ENCODE measurements around the gene PEX26. TPM values are rescaled to one million over a fixed set of nuclear protein-coding genes. Genes with fewer than 3 reads are reported as not detected.

The PEX26 gene
- total and polyA plus RNA-seq, 2 of the 13 experiments (the other 11 are each of a cell fraction or from before 2014, with no cell fraction given), result 10.6 to 25.1 TPM

DNA sequence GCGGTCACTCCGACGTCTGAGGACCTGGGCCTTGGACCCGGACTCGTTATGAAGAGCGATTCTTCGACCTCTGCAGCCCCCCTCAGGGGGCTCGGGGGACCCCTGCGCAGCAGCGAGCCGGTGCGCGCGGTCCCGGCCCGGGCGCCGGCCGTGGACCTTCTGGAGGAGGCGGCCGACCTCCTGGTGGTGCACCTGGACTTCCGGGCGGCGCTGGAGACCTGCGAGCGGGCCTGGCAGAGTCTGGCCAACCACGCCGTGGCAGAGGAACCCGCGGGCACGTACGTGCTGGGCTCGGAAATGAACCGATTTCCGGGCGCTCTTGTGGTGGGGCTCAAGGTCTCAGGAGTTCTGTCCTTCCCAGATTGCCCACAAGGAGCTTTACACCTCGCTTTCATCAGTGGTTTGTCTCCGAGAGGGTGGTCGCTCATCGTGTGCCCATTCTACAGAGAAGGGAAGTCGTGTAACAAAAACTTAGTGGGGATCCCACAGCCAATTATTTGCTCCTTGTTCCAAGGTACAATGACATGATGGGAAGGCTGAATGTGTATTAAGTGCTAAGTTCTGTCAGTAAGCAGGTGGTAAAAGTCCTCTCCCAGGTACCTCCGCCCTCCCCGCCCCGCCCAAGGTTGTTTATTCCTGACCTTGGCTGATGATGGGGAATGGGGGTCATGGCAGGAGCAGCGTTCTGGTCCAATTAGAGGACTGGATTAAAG, 695 bp downstream of the PEX26 start (continued):
- TF ChIP-seq, protein P1, sequence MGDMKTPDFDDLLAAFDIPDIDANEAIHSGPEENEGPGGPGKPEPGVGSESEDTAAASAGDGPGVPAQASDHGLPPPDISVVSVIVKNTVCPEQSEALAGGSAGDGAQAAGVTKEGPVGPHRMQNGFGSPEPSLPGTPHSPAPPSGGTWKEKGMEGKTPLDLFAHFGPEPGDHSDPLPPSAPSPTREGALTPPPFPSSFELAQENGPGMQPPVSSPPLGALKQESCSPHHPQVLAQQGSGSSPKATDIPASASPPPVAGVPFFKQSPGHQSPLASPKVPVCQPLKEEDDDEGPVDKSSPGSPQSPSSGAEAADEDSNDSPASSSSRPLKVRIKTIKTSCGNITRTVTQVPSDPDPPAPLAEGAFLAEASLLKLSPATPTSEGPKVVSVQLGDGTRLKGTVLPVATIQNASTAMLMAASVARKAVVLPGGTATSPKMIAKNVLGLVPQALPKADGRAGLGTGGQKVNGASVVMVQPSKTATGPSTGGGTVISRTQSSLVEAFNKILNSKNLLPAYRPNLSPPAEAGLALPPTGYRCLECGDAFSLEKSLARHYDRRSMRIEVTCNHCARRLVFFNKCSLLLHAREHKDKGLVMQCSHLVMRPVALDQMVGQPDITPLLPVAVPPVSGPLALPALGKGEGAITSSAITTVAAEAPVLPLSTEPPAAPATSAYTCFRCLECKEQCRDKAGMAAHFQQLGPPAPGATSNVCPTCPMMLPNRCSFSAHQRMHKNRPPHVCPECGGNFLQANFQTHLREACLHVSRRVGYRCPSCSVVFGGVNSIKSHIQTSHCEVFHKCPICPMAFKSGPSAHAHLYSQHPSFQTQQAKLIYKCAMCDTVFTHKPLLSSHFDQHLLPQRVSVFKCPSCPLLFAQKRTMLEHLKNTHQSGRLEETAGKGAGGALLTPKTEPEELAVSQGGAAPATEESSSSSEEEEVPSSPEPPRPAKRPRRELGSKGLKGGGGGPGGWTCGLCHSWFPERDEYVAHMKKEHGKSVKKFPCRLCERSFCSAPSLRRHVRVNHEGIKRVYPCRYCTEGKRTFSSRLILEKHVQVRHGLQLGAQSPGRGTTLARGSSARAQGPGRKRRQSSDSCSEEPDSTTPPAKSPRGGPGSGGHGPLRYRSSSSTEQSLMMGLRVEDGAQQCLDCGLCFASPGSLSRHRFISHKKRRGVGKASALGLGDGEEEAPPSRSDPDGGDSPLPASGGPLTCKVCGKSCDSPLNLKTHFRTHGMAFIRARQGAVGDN (CRISPR knock-in tag; IDR thresholded peaks at IDR 0.05), result peak; percentile 79
- TF ChIP-seq MIER2 (CRISPR knock-in tag; IDR thresholded peaks at IDR 0.05) (no peak), ZFP91 (CRISPR knock-in tag; IDR thresholded peaks at IDR 0.05; ENCODE audit: borderline replicate concordance) (peak; percentile 48; the same call in 1 of the 2 replicates), ETV5 (CRISPR knock-in tag; IDR thresholded peaks at IDR 0.05; ENCODE audit: borderline replicate concordance) (peak; percentile 62; the same call in 1 of the 2 replicates), ZNF441 (CRISPR knock-in tag; IDR thresholded peaks at IDR 0.05; ENCODE audit: borderline replicate concordance) (0 out of 2 replicates have a peak, but pooled peaks have one; percentile 1), RBFOX2 (IDR thresholded peaks at IDR 0.05; ENCODE audit: low read depth, low read length) (peak; percentile 90), ARNTL (CRISPR knock-in tag; IDR thresholded peaks at IDR 0.05) (0 out of 2 replicates have a peak, but pooled peaks have one; percentile 11), ZNF546 (CRISPR knock-in tag; conservative IDR thresholded peaks at IDR 0.05) (peak; percentile 57; the same call in 1 of the 2 replicates), KLF16 (CRISPR knock-in tag; IDR thresholded peaks at IDR 0.05) (peak in 1 of 2 experiments; percentile 6; a peak in 1 of 4 replicates), AGO2 (optimal IDR thresholded peaks at IDR 0.05; ENCODE audit: low read depth, low read length) (peak; percentile 79), ZFX (CRISPR knock-in tag; IDR thresholded peaks at IDR 0.05; ENCODE audit: low read depth) (peak; percentile 8; the same call in 1 of the 2 replicates), ATF4 (CRISPR knock-in tag; IDR thresholded peaks at IDR 0.05) (no peak), ZNF773 (CRISPR knock-in tag; IDR thresholded peaks at IDR 0.05; ENCODE audit: borderline replicate concordance) (no peak), POLR2A (IDR thresholded peaks at IDR 0.05; ENCODE audit: insufficient read depth in 1 of 2, low read depth in 2 of 2, low read length in 2 of 2) (peak in 1 of 2 experiments; percentile 16; a peak in 1 of 4 replicates), ZSCAN20 (CRISPR knock-in tag; IDR thresholded peaks at IDR 0.05; ENCODE audit: borderline replicate concordance) (no peak), PRMT3 (CRISPR knock-in tag; IDR thresholded peaks at IDR 0.05; ENCODE audit: borderline replicate concordance, low read depth) (no peak), ZMYM4 (CRISPR knock-in tag; IDR thresholded peaks at IDR 0.05) (0 out of 2 replicates have a peak, but pooled peaks have one; percentile 3), ZFP36 (IDR thresholded peaks at IDR 0.05; ENCODE audit: borderline replicate concordance, low read depth, low read length, partially characterized antibody) (no peak), BATF2 (CRISPR knock-in tag; IDR thresholded peaks at IDR 0.05) (no peak)
- TF ChIP-seq, protein P2, sequence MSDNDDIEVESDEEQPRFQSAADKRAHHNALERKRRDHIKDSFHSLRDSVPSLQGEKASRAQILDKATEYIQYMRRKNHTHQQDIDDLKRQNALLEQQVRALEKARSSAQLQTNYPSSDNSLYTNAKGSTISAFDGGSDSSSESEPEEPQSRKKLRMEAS (IDR thresholded peaks at IDR 0.05), result 0 out of 2 replicates have a peak, but pooled peaks have one; percentile 23
